HEK293 (cell line): ENCODE measurements around the gene B3GAT1.

ENCODE experiments used
- CTCF ChIA-PET: fragments of 350-600 bp; formaldehyde crosslinking; extraction: SDS; loops from one replicate; lab custom pipeline; 2021; ENCODE audit warnings: antibody characterized with exemption; lab: Yijun Ruan, JAX
- POLR2A ChIA-PET: fragments of 300-600 bp; formaldehyde crosslinking; extraction: SDS; loops from one replicate; lab custom pipeline; 2020; ENCODE audit warnings: antibody characterized with exemption, inconsistent platforms; lab: Yijun Ruan, JAX
- H3K27ac ChIP-seq: fragments of 200-500 bp; sonication (Bioruptor generic); 2 replicates; pipeline ENCODE4 v1.5.1; 2014; ENCODE audit warnings: low read depth, low read length, control low read depth, inconsistent platforms; ENCODE audit errors: extremely low read depth
- H3K36me3 ChIP-seq, 2 experiments: fragments of 200-500 bp in 1 of 2; sonication (Bioruptor generic) in 1 of 2; 1 replicate in 1 of 2; 2 replicates in 1 of 2; pipeline ENCODE4 v1.5.1; 2014 to 2017; ENCODE audit warnings: inconsistent platforms in 2 of 2, low read length in 2 of 2; ENCODE audit not compliant: control insufficient read depth in 2 of 2, insufficient read depth in 1 of 2
- H3K4me1 ChIP-seq: fragments of 200-500 bp; sonication (Bioruptor generic); 2 replicates; pipeline ENCODE4 v1.5.1; 2014; ENCODE audit warnings: mild to moderate bottlenecking, low read length, inconsistent platforms; ENCODE audit not compliant: control insufficient read depth, insufficient read depth
- H3K4me3 ChIP-seq: 2 replicates; pipeline ENCODE4 v1.5.1; 2011; ENCODE audit warnings: low read depth, mild to moderate bottlenecking, control low read depth, low read length, moderate library complexity
- H3K9me3 ChIP-seq: fragments of 200-500 bp; sonication (Bioruptor generic); 2 replicates; pipeline ENCODE4 v1.5.1; 2014; ENCODE audit warnings: low read depth, low read length, inconsistent platforms; ENCODE audit not compliant: control insufficient read depth, insufficient read depth
- KLF9 ChIP-seq: fragments of 450-650 bp; formaldehyde crosslinking; IDR thresholded peaks from 2 replicates; pipeline ENCODE4 v1.5.1; 2016; ENCODE audit warnings: missing biosample characterization, missing genetic modification characterization, low read depth
- OVOL3 ChIP-seq: fragments of 450-650 bp; formaldehyde crosslinking; IDR thresholded peaks from 2 replicates; pipeline ENCODE4 v1.5.1; 2016; ENCODE audit warnings: missing biosample characterization, missing genetic modification characterization
- ZBTB17 ChIP-seq: fragments of 450-650 bp; formaldehyde crosslinking; IDR thresholded peaks from 2 replicates; pipeline ENCODE4 v1.5.1; 2016; ENCODE audit warnings: missing biosample characterization, missing genetic modification characterization
- ZBTB48 ChIP-seq: fragments of 450-650 bp; formaldehyde crosslinking; IDR thresholded peaks from 2 replicates; pipeline ENCODE4 v1.5.1; 2016; ENCODE audit warnings: missing biosample characterization, missing genetic modification characterization
- ZFP37 ChIP-seq: fragments of 450-650 bp; formaldehyde crosslinking; IDR thresholded peaks from 2 replicates; pipeline ENCODE4 v1.5.1; 2016; ENCODE audit warnings: missing biosample characterization, missing genetic modification characterization
- ZNF341 ChIP-seq: fragments of 450-650 bp; formaldehyde crosslinking; IDR thresholded peaks from 2 replicates; pipeline ENCODE4; 2016; ENCODE audit warnings: low read depth, missing biosample characterization, missing genetic modification characterization
- ZNF366 ChIP-seq: fragments of 450-650 bp; formaldehyde crosslinking; conservative IDR thresholded peaks from 2 replicates; pipeline ENCODE4 v1.5.1; 2016; ENCODE audit warnings: missing biosample characterization, missing genetic modification characterization
- ZNF423 ChIP-seq: fragments of 450-650 bp; formaldehyde crosslinking; IDR thresholded peaks from 2 replicates; pipeline ENCODE4 v1.5.1; 2016; ENCODE audit warnings: missing biosample characterization, missing genetic modification characterization
- ZNF510 ChIP-seq: fragments of 450-650 bp; formaldehyde crosslinking; IDR thresholded peaks from 2 replicates; pipeline ENCODE4 v1.5.1; 2018; ENCODE audit warnings: mild to moderate bottlenecking, missing genetic modification characterization, missing biosample characterization; ENCODE audit not compliant: insufficient replicate concordance
- ZNF660 ChIP-seq: fragments of 450-650 bp; IDR thresholded peaks from 2 replicates; pipeline ENCODE4 v1.5.1; 2018; ENCODE audit warnings: missing biosample characterization, mild to moderate bottlenecking, missing genetic modification characterization
- ZNF664 ChIP-seq: fragments of 450-650 bp; formaldehyde crosslinking; IDR thresholded peaks from 2 replicates; pipeline ENCODE4 v1.5.1; 2016; ENCODE audit warnings: missing biosample characterization, missing genetic modification characterization
- ZNF701 ChIP-seq: fragments of 450-650 bp; formaldehyde crosslinking; IDR thresholded peaks from 2 replicates; pipeline ENCODE4 v1.5.1; 2016; ENCODE audit warnings: missing biosample characterization, missing genetic modification characterization
- ZSCAN23 ChIP-seq: fragments of 450-650 bp; formaldehyde crosslinking; IDR thresholded peaks from 2 replicates; pipeline ENCODE4 v1.5.1; 2016; ENCODE audit warnings: missing biosample characterization, missing genetic modification characterization
- TF ChIP-seq, protein P1 (sequence below): fragments of 450-650 bp; formaldehyde crosslinking; IDR thresholded peaks from 2 replicates; pipeline ENCODE4 v1.5.1; 2016; ENCODE audit warnings: missing biosample characterization, missing genetic modification characterization
- TF ChIP-seq, protein P2 (sequence below): fragments of 450-650 bp; formaldehyde crosslinking; IDR thresholded peaks from 2 replicates; pipeline ENCODE4 v1.5.1; 2016; ENCODE audit warnings: missing biosample characterization, missing genetic modification characterization
- TF ChIP-seq, protein P3 (sequence below): fragments of 450-650 bp; formaldehyde crosslinking; IDR thresholded peaks from 2 replicates; pipeline ENCODE4 v1.5.1; 2016; ENCODE audit warnings: missing biosample characterization, missing genetic modification characterization
- TF ChIP-seq, protein P4 (sequence below): fragments of 450-650 bp; IDR thresholded peaks from 2 replicates; pipeline ENCODE4 v1.5.1; 2018; ENCODE audit warnings: missing biosample characterization, mild to moderate bottlenecking, missing genetic modification characterization
- TF ChIP-seq, protein P5 (sequence below): fragments of 450-650 bp; formaldehyde crosslinking; IDR thresholded peaks from 2 replicates; pipeline ENCODE4 v1.5.1; 2017; ENCODE audit warnings: missing biosample characterization, mild to moderate bottlenecking, missing genetic modification characterization, moderate library complexity
- TF ChIP-seq, protein P6 (sequence below): fragments of 450-650 bp; formaldehyde crosslinking; IDR thresholded peaks from 2 replicates; pipeline ENCODE4 v1.5.1; 2017; ENCODE audit warnings: missing biosample characterization, missing genetic modification characterization
- TF ChIP-seq, protein P7 (sequence below): fragments of 450-650 bp; formaldehyde crosslinking; IDR thresholded peaks from 2 replicates; pipeline ENCODE4 v1.5.1; 2016; ENCODE audit warnings: missing biosample characterization, missing genetic modification characterization

Gene B3GAT1

DNA sequence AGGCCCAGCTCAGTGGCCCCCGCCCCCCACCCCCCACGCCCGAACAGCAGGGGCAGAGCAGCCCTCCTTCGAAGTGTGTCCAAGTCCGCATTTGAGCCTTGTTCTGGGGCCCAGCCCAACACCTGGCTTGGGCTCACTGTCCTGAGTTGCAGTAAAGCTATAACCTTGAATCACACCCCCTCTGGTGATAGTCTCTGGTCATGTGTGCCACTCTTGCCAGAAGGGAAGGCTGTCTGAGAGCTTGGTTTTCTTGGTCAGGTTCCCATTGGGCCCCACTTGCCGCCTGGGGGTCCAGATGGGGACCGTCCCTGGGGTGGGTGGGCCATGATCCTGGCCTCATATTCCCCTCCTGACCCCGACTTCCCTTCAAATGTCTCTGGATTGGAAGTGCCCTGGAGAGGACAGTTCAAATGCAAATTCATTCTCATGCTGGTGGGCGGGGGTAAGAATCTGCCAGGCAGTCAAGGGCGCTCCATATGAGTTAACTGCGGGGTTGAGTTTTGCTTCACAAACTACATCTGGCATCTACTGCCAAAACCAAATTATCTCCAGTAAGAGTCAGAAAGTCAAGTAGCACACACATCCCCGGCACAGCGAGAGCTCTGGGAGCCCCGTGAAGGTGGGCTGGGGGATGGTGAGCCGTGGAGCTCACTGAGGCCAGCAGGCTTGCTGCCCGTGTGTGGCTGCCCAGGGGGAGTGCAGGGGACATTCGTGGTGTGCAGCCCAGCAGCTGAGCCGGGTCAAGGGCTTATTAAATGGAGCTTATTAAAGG lies 35.7 kb downstream of the B3GAT1 start (continued):
- TF ChIP-seq ZSCAN23: no peak
- TF ChIP-seq ZNF701 (tag by site-specific recombination): no peak
- no peak for TF ChIP-seq KLF9 (tag by site-specific recombination)
- TF ChIP-seq ZNF423 (tag by site-specific recombination): no peak
- no peak for TF ChIP-seq ZNF510 (tag by site-specific recombination)
- no peak for TF ChIP-seq ZNF341
- no peak for TF ChIP-seq ZBTB17 (tag by site-specific recombination)
- TF ChIP-seq ZBTB48: no peak
- TF ChIP-seq, all 188 proteins: peak for 0

DNA sequence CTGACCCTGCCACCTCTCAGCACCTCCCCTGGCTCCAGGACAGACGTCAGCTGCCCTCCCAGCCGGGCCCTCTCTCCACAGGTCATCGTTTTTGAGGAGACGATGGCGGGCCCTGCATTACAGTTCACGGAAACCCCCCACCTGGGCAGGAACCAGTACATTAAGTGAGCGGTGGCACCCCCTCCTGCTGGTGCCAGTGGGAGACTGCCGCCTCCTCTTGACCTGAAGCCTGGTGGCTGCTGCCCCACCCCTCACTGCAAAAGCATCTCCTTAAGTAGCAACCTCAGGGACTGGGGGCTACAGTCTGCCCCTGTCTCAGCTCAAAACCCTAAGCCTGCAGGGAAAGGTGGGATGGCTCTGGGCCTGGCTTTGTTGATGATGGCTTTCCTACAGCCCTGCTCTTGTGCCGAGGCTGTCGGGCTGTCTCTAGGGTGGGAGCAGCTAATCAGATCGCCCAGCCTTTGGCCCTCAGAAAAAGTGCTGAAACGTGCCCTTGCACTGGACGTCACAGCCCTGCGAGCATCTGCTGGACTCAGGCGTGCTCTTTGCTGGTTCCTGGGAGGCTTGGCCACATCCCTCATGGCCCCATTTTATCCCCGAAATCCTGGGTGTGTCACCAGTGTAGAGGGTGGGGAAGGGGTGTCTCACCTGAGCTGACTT lies 37.0 kb downstream of the B3GAT1 start:
- peaks cover 0 to 28% of the 10 kb centered on the region in 2 experiments; a peak in 1 of 3 replicates for H3K36me3 ChIP-seq
- TF ChIP-seq, protein P1, sequence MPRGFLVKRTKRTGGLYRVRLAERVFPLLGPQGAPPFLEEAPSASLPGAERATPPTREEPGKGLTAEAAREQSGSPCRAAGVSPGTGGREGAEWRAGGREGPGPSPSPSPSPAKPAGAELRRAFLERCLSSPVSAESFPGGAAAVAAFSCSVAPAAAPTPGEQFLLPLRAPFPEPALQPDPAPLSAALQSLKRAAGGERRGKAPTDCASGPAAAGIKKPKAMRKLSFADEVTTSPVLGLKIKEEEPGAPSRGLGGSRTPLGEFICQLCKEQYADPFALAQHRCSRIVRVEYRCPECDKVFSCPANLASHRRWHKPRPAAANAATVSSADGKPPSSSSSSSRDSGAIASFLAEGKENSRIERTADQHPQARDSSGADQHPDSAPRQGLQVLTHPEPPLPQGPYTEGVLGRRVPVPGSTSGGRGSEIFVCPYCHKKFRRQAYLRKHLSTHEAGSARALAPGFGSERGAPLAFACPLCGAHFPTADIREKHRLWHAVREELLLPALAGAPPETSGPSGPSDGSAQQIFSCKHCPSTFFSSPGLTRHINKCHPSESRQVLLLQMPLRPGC (tag by site-specific recombination): no peak
- ChIA-PET POLR2A (no interaction called here), CTCF (no interaction called here)
- H3K27ac ChIP-seq: no peak overlapping the region
- no peaks in the 10 kb centered on the region for H3K4me1 ChIP-seq
- H3K9me3 ChIP-seq: no peaks in the 10 kb centered on the region
- no peak overlapping the region for H3K4me3 ChIP-seq

DNA sequence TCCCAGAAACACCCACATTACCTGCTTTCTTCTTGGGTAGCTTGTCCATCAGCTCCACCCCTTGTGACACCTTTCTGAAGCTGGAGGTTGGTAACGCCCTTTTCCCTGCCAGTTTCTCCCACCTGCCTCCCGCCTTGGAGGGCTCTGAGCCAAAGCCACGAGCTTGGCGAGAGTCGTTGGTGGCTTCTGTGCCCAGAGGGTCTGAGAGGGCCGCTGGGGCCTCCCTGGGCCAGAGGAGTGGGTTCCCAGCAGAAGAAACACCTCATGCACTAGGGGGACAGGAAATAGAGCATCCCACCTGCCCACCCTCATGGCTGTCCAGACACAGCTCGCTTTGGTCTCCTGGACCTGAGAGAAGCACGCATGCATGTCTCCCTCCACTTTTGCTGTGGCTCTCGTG lies 37.9 kb downstream of the B3GAT1 start:
- Histone ChIP-seq H3K4me3 (no peak overlapping the region), H3K9me3 (no peaks in the 10 kb centered on the region), H3K4me1 (no peaks in the 10 kb centered on the region), H3K27ac (no peak overlapping the region), H3K36me3 (peaks cover 0 to 33% of the 10 kb centered on the region in 2 experiments; a peak in 1 of 3 replicates)
- POLR2A ChIA-PET: no interaction called here
- CTCF ChIA-PET: no interaction called here
- TF ChIP-seq, protein P2, sequence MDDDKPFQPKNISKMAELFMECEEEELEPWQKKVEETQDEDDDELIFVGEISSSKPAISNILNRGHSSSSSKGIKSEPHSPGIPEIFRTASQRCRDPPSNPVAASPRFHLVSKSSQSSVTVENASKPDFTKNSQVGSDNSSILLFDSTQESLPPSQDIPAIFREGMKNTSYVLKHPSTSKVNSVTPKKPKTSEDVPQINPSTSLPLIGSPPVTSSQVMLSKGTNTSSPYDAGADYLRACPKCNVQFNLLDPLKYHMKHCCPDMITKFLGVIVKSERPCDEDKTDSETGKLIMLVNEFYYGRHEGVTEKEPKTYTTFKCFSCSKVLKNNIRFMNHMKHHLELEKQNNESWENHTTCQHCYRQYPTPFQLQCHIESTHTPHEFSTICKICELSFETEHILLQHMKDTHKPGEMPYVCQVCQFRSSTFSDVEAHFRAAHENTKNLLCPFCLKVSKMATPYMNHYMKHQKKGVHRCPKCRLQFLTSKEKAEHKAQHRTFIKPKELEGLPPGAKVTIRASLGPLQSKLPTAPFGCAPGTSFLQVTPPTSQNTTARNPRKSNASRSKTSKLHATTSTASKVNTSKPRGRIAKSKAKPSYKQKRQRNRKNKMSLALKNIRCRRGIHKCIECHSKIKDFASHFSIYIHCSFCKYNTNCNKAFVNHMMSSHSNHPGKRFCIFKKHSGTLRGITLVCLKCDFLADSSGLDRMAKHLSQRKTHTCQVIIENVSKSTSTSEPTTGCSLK (tag by site-specific recombination): no peak
- TF ChIP-seq ZNF366 (tag by site-specific recombination): no peak
- TF ChIP-seq, protein P3, sequence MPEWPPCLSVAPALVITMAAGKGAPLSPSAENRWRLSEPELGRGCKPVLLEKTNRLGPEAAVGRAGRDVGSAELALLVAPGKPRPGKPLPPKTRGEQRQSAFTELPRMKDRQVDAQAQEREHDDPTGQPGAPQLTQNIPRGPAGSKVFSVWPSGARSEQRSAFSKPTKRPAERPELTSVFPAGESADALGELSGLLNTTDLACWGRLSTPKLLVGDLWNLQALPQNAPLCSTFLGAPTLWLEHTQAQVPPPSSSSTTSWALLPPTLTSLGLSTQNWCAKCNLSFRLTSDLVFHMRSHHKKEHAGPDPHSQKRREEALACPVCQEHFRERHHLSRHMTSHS (tag by site-specific recombination): no peak
- TF ChIP-seq, protein P4, sequence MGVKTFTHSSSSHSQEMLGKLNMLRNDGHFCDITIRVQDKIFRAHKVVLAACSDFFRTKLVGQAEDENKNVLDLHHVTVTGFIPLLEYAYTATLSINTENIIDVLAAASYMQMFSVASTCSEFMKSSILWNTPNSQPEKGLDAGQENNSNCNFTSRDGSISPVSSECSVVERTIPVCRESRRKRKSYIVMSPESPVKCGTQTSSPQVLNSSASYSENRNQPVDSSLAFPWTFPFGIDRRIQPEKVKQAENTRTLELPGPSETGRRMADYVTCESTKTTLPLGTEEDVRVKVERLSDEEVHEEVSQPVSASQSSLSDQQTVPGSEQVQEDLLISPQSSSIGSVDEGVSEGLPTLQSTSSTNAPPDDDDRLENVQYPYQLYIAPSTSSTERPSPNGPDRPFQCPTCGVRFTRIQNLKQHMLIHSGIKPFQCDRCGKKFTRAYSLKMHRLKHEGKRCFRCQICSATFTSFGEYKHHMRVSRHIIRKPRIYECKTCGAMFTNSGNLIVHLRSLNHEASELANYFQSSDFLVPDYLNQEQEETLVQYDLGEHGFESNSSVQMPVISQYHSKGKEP: no peak
- TF ChIP-seq ZFP37 (tag by site-specific recombination): no peak
- TF ChIP-seq, protein P5, sequence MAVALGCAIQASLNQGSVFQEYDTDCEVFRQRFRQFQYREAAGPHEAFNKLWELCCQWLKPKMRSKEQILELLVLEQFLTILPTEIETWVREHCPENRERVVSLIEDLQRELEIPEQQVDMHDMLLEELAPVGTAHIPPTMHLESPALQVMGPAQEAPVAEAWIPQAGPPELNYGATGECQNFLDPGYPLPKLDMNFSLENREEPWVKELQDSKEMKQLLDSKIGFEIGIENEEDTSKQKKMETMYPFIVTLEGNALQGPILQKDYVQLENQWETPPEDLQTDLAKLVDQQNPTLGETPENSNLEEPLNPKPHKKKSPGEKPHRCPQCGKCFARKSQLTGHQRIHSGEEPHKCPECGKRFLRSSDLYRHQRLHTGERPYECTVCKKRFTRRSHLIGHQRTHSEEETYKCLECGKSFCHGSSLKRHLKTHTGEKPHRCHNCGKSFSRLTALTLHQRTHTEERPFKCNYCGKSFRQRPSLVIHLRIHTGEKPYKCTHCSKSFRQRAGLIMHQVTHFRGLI (tag by site-specific recombination): no peak
- TF ChIP-seq, protein P6, sequence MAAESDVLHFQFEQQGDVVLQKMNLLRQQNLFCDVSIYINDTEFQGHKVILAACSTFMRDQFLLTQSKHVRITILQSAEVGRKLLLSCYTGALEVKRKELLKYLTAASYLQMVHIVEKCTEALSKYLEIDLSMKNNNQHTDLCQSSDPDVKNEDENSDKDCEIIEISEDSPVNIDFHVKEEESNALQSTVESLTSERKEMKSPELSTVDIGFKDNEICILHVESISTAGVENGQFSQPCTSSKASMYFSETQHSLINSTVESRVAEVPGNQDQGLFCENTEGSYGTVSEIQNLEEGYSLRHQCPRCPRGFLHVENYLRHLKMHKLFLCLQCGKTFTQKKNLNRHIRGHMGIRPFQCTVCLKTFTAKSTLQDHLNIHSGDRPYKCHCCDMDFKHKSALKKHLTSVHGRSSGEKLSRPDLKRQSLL (tag by site-specific recombination): no peak
- no peak for TF ChIP-seq ZNF660 (tag by site-specific recombination)
- TF ChIP-seq ZNF664 (tag by site-specific recombination): no peak
- TF ChIP-seq, protein P7, sequence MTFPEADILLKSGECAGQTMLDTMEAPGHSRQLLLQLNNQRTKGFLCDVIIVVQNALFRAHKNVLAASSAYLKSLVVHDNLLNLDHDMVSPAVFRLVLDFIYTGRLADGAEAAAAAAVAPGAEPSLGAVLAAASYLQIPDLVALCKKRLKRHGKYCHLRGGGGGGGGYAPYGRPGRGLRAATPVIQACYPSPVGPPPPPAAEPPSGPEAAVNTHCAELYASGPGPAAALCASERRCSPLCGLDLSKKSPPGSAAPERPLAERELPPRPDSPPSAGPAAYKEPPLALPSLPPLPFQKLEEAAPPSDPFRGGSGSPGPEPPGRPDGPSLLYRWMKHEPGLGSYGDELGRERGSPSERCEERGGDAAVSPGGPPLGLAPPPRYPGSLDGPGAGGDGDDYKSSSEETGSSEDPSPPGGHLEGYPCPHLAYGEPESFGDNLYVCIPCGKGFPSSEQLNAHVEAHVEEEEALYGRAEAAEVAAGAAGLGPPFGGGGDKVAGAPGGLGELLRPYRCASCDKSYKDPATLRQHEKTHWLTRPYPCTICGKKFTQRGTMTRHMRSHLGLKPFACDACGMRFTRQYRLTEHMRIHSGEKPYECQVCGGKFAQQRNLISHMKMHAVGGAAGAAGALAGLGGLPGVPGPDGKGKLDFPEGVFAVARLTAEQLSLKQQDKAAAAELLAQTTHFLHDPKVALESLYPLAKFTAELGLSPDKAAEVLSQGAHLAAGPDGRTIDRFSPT: no peak
- TF ChIP-seq OVOL3 (tag by site-specific recombination): no peak
